ENCODE results near the gene UNC5B.
"Not testable (repeated sequence)": the region's sequence is repeated elsewhere in the genome, so short reads cannot be mapped to it uniquely, and the experiment has no call there.

The UNC5B gene

DNA sequence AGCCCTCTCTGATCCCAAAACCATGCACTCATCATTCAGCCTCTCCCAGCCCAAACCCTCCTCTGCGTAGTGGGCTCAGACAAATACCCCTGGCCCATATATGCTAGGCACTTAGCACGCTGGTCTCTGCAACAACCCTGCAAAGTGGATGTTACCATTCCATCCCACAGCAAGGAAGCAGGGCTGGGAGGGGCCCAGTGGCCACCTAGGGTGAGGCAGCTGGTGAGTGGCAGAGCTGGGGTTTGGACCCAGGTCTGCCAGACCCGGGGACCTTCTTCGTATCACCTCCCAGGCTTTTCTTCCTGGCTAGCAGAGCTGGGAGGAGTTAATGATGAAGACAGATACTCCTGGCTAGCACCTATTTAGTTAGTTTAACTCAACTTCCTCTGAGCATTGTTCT is 73.6 kb downstream of the UNC5B start:
- no peak for DNase-seq

- DNase-seq, result no peak
Observed at GRCh38 chr10:71286521-71287294, 74.3 kb downstream of the UNC5B start.

DNA sequence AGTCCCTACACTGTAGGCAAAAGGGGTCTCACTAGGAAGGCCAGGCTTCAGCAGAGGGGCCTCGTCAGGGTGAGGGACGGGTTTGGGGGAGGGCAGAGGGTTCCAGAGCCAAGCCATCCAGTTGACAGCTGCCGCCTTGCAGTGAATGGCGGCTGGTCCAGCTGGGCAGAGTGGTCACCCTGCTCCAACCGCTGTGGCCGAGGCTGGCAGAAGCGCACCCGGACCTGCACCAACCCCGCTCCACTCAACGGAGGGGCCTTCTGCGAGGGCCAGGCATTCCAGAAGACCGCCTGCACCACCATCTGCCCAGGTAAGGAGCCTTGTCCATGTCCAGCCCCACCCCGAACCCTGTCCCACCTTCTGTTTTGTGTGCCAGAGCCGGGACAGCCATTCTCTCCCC is 75.1 kb downstream of the UNC5B start:
- no peak for DNase-seq

DNA sequence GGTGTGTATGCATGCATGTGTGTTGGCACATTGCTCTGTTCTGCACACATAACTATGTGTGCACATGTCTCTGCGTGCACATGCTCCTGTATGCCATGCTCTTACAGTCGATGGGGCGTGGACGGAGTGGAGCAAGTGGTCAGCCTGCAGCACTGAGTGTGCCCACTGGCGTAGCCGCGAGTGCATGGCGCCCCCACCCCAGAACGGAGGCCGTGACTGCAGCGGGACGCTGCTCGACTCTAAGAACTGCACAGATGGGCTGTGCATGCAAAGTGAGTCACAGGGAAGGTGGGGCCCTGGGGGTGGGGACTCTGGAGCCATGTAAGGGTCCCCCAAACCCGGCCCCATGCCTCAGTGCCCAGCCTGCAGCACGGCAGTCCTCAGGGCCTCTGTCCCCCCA is 76.1 kb downstream of the UNC5B start:
- no peak for DNase-seq

GRCh38 chr10:71289421-71290130 is 77.2 kb downstream of the UNC5B start:
- DNase-seq, result no peak

DNA sequence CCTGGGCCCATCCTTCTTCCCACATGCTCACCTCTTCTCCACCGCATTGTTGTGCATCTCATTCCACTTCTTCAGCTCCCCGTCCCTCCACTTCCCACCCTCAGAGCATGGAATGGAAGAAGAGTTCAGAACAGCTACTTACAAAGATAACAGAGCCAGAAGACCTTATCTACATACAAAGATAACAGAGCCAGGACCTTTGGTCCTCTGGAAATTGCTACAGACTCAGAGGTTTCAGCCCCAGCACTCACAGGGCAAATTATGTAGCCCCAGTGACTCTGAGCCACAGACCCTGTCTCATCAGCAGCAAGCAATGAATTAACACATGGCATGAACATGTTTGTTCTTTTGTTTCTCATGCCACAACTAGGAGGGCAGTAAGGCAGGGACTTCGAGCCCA is 78.0 kb downstream of the UNC5B start:
- DNase-seq, result no peak

DNA sequence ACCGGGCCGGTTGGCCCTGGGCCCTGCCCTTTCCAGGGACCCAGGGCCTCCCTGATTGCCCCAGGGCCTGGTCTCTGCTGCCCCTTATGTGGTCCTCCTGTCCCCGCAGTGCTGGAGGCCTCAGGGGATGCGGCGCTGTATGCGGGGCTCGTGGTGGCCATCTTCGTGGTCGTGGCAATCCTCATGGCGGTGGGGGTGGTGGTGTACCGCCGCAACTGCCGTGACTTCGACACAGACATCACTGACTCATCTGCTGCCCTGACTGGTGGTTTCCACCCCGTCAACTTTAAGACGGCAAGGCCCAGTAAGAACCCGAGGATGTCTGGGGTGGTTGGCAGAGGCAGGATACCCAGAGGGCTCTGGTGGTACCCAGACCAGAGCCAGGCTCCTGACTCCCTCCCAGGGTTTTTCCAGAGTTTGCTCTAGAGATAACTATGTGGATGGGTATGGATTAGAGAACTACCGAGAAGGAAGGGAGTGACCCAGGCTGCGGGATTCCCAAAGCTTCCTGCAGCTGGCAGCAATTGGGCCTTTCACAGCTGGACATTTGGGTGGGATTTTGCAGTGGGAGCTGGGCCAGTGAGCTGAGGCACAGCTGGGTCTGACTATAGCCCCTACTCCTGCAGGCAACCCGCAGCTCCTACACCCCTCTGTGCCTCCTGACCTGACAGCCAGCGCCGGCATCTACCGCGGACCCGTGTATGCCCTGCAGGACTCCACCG is 78.6 kb downstream of the UNC5B start:
- DNase-seq, result no peak

DNA sequence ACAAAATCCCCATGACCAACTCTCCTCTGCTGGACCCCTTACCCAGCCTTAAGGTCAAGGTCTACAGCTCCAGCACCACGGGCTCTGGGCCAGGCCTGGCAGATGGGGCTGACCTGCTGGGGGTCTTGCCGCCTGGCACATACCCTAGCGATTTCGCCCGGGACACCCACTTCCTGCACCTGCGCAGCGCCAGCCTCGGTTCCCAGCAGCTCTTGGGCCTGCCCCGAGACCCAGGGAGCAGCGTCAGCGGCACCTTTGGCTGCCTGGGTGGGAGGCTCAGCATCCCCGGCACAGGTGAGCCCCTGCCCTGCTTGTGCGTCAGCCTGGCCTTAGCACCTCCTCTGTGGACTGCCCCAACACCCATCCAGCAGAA is 79.1 kb downstream of the UNC5B start:
- DNase-seq, result no peak

GRCh38 chr10:71292624-71293445 is 80.5 kb downstream of the UNC5B start:
- DNase-seq, result no peak

DNA sequence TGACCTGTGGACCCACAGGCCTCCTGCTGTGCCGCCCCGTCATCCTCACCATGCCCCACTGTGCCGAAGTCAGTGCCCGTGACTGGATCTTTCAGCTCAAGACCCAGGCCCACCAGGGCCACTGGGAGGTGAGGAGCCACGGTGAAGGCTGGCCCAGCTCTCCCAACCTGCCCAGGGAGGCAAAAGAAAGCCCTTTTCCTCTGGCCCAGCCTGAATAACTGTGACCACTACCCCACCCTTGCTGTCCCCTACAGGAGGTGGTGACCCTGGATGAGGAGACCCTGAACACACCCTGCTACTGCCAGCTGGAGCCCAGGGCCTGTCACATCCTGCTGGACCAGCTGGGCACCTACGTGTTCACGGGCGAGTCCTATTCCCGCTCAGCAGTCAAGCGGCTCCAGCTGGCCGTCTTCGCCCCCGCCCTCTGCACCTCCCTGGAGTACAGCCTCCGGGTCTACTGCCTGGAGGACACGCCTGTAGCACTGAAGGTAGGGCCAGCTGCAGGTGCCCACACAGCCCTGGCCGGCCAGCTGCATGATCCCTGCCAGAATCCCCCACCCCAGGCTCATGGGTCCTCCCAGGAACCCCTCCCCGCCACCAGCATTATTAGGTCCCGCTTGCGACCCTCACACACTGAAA is 81.2 kb downstream of the UNC5B start:
- DNase-seq, result no peak

DNA sequence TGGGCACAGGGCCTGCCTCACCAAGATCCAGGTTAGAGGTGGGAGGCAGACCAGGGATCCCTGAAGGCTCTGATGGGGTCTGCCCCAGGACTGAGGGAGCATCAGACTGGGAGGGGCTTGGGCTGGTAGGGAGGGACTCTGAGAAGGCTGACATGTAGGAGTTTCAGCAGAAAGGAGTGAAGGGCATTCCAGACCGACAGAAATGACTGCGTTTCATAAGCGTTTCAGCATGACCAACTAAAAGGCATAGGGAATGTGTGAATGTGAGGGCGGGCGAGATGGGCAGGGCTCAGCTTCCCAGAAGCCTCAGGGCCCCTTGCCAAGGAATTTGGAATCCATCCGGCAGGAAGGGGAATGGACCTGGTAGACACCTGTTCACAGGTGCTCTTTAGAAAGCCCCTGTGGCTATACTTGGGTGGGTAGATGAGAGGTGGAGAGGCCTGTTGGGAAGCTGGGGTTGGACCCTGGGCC is 81.8 kb downstream of the UNC5B start:
- no peak for DNase-seq

- DNase-seq, result no peak
Observed at GRCh38 chr10:71294856-71295255, 82.5 kb downstream of the UNC5B start.

DNA sequence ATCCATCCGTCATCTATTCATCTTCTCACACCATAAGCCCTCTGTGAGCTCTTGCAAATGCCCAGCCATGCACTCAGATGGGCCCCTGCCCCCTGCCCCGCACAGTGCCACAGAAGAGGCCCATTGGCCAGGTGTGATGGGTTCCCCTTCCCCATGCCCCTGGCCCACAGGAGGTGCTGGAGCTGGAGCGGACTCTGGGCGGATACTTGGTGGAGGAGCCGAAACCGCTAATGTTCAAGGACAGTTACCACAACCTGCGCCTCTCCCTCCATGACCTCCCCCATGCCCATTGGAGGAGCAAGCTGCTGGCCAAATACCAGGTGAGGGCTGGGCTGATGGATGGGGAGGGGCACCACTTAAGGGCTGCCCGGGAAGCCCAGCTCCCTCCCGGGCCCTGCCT is 83.3 kb downstream of the UNC5B start:
- no peak for DNase-seq

GRCh38 chr10:71296086-71296485 is 83.7 kb downstream of the UNC5B start:
- no peak for DNase-seq

DNA sequence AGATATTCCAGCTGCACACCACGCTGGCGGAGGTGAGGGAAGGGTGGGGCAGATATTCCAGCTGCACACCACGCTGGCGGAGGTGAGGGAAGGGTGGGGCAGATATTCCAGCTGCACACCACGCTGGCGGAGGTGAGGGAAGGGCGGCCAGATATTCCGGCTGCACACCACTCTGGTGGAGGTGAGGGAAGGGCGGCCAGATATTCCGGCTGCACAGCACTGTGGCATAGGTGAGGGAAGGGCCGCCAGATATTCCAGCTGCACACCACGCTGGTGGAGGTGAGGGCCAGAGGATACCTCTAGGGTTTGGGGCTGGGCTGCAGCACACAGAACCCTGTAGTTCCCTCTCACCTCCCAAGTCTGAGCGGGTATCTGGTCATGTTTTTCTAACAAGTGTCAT is 84.4 kb downstream of the UNC5B start:
- DNase-seq, result not testable (repeated sequence)

DNA sequence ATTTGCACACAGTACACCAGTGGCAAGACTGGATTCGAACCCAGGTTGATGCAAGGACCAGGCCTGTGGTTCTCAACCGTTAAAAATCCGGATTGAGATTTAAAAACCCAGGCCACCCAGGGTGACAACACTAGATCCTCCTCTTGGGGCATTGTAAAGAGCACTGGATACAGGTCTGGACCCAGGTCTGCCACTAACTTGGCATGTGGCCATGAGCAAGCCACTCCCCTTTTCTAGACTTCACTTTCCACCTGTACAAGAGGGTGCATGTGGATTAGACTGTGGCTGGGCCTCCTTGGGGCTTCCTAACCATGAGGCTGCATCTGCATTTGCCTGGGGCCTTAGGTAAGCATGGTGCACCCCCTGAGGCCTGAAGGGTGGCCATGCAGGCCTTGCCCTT is 85.0 kb downstream of the UNC5B start:
- DNase-seq, result no peak

- no peak for DNase-seq
Observed at GRCh38 chr10:71299071-71299785, 86.9 kb downstream of the UNC5B start.

GRCh38 chr10:71300555-71301370 is 88.4 kb downstream of the UNC5B start:
- no peak for DNase-seq

- DNase-seq, result no peak
Observed at GRCh38 chr10:71301371-71301916, 89.1 kb downstream of the UNC5B start.

DNA sequence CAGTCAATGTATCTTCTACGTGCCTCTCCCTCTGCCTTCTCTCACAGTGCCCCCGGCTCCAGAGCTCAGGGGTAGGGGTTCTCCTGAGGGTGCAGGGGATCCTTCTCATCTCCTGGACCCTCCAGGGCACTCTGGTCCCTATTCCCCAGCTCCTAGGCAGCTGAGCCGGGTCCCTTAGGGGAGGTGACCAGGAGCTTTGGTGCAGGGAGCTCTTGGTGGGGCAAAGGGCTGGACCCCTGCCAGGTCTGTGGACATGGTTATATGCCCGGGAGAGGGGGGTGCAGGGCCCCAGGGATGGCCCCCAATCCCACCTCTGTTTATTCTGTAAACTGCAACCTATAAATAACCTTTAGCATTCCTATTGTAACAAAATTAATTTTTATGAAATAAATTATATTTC is 90.1 kb downstream of the UNC5B start:
- no peak for DNase-seq

Measured in activated T-cell treated with anti-CD3 and anti-CD28 coated beads, Interleukin-2, amount 50 U/mL, for 1 hour (primary cell).